Middle frontal gyrus (tissue), 1 donor: Measurements from ENCODE around the gene TELO2.

Experiments
- DNase-seq: peaks from one replicate; pipeline ENCODE4 v3.0.0-alpha.2; 2015; ENCODE audit warnings: low spot score; ENCODE audit errors: extremely low spot score

TELO2 gene

GRCh38 chr16:1518626-1519135 is 25.5 kb downstream of the TELO2 start:
- DNase-seq, result no peak

DNA sequence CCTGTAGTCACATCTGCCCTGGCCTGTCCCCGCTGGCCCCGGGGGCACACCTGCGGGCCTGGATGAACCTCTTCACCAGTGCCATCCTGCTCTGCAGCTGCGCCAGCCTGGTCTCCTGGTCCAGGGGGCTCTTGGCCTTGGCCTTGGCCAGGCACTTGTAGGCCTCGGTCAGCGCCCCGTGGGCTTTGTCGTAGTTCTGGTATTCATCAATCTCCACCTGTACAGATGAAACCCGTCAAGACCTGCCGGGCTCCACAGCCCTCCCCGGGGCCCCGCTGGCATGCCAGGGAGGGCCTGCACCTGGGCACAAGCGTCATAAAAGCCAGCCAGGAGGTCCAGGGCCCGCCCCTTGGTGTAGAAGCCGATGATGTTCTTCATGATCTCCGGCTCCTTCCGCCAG is 26.7 kb downstream of the TELO2 start:
- no peak for DNase-seq

DNA sequence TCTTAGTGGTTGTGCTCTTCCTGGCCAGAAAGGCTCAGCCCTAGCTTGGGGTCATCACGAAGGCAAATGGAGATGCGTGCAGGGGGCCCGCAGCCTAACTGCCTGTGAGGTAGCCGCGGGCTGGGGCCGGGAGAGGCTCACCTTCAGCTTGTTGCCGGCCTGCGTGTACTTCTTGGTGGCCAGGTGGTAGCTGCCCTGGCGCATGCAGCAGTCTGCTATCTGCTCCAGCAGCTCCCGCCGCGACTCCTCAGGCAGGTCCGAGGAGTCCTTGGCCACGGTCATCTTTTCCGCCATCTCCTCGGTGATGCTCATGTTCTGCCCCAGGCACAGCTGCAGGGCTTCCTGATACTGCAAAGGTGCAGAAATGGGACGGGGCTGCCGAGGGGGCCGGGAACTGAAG is 27.3 kb downstream of the TELO2 start:
- DNase-seq, result no peak

DNA sequence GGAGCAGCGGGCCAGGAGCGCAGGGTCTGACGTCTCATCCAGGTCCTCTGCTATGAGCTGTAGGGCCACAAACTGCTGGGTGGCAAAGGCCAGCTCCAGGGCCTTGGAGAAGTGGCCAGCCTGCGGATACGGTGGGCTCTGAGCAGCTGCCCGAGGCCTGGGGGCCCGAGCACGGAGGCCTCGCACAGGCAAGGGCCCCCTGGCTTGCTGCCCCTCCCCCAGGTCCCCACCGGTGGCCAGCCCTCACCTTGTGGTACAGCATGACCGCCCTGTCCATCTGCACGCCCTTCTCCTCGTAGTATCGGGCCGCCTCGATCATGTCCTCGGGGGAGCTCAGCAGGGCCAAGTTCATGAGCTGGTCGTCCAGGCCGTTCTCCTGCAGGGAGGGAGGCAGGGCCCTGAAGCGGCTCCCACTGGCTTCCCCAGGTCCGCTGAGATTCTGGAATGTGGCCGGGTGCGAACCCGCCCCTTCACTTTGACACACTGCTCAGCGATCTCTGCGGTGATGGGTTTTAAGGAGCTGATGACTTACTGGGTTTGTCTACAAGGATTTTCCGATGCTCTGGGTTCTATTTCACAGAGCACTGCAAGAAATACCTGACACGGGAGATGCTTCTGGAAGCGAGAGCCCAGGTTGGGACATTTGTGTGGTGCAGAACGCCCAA is 30.6 kb downstream of the TELO2 start:
- DNase-seq, result no peak

DNA sequence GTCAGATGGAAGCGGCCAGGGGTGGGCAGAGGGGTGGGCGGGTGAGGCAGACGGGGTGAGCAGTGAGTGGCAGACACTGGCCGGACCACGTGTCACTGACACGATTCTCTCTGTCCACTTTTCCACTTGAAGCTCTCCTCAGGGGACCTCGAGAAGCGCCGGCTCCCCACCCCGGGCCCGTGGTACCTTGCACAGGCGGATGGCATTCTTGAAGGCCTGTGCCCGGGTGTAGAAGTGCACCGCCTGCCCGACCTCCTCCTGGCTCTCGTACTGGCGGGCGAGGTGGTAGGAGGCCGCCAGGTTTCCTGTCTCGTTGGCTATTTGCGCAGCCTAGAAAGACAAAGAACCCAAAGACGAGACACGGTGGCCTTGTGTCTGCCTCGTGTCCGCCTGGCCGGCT is 31.2 kb downstream of the TELO2 start:
- no peak for DNase-seq

- no peak for DNase-seq
Observed at GRCh38 chr16:1525871-1526607, 32.9 kb downstream of the TELO2 start.

GRCh38 chr16:1526608-1527555 is 33.7 kb downstream of the TELO2 start:
- DNase-seq, result no peak

DNA sequence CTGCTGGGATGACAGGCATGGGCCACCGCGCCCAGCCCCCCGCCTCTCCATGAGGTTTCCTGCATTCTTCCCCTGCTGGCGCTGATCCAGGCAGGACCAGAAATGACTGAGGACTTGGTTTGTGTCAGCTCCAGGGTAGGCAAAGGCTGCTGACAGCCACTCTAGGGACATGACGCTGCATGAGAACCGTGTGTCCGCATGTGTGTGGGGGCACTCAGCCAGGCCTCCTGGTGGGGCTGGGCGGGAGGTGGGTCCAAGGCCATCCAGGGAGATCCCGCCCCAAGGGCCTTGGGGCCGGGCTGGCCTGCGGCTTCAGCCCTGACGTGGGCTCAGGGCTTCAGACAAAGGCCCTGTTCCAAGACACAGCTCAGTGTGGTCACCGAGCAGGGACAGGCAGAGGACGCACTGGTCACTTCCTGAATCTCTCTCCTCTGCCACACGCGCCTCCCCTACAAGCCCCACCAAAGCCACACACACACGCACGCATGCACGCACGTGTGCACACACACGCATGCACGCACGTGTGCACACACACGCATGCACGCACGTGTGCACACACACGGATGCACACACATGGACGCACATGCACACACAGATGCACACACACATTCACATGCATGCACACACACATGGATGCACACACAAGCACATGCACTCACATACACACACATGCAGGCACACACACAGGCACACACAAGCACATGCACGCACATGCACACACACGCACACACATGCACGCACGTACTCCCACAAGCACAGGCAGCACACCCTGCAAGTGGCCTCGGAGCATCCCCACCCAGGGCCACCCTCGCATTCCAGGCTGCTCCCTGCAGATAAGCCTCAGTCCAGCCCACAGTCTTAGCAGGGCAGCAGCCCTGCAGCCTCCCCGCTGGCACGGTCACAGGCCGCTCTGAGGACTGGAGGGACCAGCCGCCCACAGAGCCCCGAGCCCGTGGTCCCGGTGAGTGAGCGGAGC is 35.0 kb downstream of the TELO2 start:
- DNase-seq, result no peak

GRCh38 chr16:1528921-1529537 is 35.9 kb downstream of the TELO2 start:
- DNase-seq, result no peak

DNA sequence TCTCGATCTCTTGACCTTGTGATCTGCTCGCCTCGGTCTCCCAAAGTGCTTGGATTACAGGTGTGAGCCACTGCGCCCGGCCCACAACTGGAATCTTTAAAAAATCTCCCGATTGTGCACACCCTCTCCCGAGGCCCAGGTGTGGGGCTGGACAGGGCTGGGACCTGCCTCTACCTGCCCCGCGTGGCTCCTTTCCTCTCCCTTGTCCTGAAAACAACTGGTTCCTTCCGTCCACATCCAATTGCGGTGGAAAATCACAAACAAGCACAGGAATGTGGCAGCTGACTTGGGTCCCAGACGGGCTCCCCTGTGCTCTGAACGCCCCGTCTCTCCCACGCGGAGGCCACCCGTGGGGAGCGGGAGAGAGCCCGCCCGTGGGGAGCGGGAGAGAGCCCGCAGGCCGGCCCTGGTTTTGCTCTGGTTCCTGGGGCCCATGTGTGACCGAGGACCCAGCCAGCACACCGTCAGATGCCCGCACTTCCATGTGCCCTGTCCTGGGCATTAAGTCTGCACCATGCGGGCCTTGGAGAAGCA is 37.3 kb downstream of the TELO2 start:
- no peak for DNase-seq

DNA sequence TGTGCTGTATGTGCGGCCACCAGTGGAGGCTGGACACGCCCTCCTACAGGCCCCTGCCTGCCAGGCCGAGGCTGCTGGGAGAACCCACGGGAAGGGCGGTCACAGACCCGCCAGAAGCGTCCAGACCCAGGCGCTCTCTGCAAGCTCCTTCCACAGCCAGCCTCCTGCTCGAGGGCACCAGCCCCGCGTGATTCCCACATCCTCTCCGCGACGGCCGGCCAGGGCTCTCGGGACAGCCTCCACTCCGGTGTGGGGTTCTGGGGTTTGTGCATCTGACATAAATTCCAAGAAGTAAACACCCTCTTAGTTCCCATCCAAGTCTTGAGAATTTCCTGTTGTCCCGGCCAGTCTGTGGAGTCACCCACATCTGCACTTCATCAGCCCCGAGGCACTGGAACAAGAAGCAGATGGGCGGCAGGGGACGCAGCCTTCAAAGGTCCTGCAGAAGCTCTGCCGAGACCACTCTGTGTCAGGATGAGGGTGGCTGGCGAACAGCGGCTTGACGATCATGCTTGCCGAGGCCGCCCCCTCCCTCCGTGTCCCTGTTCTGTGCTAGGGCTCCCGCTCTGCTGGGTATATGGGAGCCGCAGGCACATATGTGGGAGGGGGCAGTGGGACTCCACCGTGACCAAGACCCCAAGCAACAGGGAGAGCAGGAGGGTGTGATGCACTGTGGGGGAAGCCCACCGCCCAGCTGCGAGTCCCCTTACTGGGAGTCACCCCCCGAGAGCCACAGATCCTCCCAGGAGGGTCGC is 37.9 kb downstream of the TELO2 start:
- no peak for DNase-seq

GRCh38 chr16:1531638-1531910 is 38.4 kb downstream of the TELO2 start:
- no peak for DNase-seq

DNA sequence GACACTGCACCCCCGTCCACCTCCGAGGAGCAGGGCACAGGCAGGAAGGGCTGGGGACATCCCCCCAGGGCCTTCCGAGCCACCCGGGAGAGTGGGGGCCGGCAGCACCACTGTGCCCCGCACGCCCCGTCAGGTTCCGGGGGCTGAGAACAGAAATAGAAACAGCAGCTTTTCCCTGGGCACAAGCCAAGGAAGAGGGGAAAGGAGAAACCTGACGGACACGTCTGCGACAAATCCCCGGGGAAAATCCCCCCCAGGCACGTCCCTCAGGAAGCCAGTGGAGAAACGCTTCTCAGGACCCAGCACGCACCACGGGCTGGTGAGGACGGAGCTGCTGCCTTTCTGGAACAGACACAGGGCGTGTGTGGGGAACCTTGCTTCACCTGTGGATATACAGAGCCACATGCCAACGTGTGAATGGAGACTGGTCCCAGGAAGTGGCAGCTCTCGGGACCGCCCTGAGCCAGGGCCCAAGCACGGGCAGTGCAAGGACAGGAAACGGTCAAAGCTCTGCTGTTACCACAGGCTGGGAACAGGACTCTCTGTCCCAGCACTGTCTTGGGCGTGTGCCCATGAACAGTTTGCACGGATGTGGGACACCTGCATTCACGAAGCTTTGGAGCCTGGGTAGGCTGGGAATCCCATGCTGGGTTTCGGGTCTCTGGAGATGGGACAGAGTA is 39.1 kb downstream of the TELO2 start:
- no peak for DNase-seq

DNA sequence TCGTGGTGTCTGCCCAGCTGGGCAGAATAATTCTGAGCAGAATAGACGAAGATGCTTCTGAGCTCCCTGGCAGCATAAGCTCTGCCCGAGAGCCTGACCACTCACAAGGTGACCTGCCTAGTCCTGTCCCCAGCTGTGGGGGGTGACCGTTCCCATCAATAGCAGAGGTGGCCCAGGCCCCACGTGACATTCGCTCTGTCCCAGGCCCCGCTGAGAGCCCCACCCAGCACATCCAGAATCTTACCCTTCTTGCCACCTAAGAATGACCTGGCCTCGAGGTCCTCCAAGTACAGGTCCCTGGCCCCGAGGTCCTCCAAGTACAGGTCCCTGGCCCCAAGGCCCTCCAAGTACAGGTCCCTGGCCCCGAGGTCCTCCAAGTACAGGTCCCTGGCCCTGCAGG is 39.6 kb downstream of the TELO2 start:
- DNase-seq, result no peak

GRCh38 chr16:1533443-1533951 is 40.3 kb downstream of the TELO2 start, which contains the start of gene TMEM204:
Gene TMEM204 (plus strand): TSS chr16:1533666. CDS start chr16:1534276, 610 bp downstream.
- DNase-seq, result no peak

DNA sequence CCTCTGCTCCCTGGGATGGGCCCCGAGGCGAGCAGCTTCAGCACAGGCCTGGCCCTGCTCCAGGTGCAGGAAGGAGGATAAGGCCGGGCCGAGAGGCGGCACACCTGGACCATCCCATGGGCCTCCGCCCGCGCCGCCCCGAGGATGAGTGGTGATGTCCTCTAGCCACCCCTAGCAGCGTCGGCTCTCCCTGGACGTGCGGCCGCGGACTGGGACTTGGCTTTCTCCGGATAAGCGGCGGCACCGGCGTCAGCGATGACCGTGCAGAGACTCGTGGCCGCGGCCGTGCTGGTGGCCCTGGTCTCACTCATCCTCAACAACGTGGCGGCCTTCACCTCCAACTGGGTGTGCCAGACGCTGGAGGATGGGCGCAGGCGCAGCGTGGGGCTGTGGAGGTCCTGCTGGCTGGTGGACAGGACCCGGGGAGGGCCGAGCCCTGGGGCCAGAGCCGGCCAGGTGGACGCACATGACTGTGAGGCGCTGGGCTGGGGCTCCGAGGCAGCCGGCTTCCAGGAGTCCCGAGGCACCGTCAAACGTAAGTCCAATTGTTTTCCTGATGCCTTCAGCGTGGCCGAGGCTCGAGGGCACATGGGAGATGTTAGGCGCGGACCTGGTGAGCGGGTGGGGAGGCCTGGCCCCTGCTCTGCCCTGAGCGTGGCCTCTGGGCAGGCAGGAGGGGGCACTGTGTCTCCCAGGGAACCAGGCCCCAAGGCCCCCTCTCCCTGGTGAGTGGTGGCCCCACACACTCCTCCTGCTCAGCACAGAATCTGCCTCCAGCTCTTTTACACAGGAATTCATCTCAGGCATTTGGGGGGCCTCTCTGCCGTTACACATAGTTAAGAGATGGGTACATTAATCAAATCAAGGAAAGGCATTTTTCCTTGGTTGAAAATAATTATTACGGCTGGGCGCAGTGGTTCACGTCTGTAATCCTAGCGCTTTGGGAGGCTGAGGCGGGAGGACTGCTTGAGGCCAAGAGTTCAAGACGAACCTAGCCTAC is 41.2 kb downstream of the TELO2 start:
- DNase-seq, result no peak
